Measurements from ENCODE around the gene RNF145.
"Not testable (repeated sequence)": the region's sequence is repeated elsewhere in the genome, so short reads cannot be mapped to it uniquely, and the experiment has no call there.

Gene RNF145

GRCh38 chr5:159130871-159131270, 78.5 kb downstream of the RNF145 start:
- Histone ChIP-seq H3K4me3 (ENCODE audit: low read depth, low read length) (no peak overlapping the region), H3K27ac (no peak overlapping the region), H3K27me3 (replicated peaks) (no peaks in the 10 kb centered on the region), H3K36me3 (replicated peaks) (no peaks in the 10 kb centered on the region)
- DNase-seq, result no peak
- in situ Hi-C loops (cut with HindIII; ENCODE audit: low pct_ligation_motif_present, low sequenced_read_pairs), result no loop called here
- TF ChIP-seq CTCF (IDR thresholded peaks at IDR 0.05; ENCODE audit: low read depth, low read length, missing control alignments), result no peak

- H3K4me3 ChIP-seq (ENCODE audit: low read depth, low read length), result no peak overlapping the region
- no peaks in the 10 kb centered on the region for H3K27me3 ChIP-seq (replicated peaks)
- DNase-seq, result no peak
- no peaks in the 10 kb centered on the region for H3K36me3 ChIP-seq (replicated peaks)
- in situ Hi-C loops (cut with HindIII; ENCODE audit: low pct_ligation_motif_present, low sequenced_read_pairs), result no loop called here
- H3K27ac ChIP-seq, result no peak overlapping the region
- no peak for TF ChIP-seq CTCF (IDR thresholded peaks at IDR 0.05; ENCODE audit: low read depth, low read length, missing control alignments)
Observed at GRCh38 chr5:159128070-159128541, 81.2 kb downstream of the RNF145 start.

- H3K27ac ChIP-seq, result no peak overlapping the region
- H3K27me3 ChIP-seq (replicated peaks), result no peaks in the 10 kb centered on the region
- in situ Hi-C loops (cut with HindIII; ENCODE audit: low pct_ligation_motif_present, low sequenced_read_pairs), result loop anchor here (25.0 kb wide), 1 partner anchor 961 kb away; no protein-coding TSS in a partner anchor
- no peak overlapping the region for H3K4me3 ChIP-seq (ENCODE audit: low read depth, low read length)
- H3K36me3 ChIP-seq (replicated peaks), result no peaks in the 10 kb centered on the region
- DNase-seq, result no peak
- no peak for TF ChIP-seq CTCF (IDR thresholded peaks at IDR 0.05; ENCODE audit: low read depth, low read length, missing control alignments)
Observed at GRCh38 chr5:159123700-159124099, 85.7 kb downstream of the RNF145 start.

- Histone ChIP-seq H3K36me3 (replicated peaks) (no peaks in the 10 kb centered on the region), H3K4me3 (ENCODE audit: low read depth, low read length) (no peak overlapping the region), H3K27ac (no peak overlapping the region), H3K27me3 (replicated peaks) (no peaks in the 10 kb centered on the region)
- DNase-seq, result no peak
- no peak for TF ChIP-seq CTCF (IDR thresholded peaks at IDR 0.05; ENCODE audit: low read depth, low read length, missing control alignments)
- in situ Hi-C loops (cut with HindIII; ENCODE audit: low pct_ligation_motif_present, low sequenced_read_pairs), result loop anchor here (25.0 kb wide), 1 partner anchor 961 kb away; no protein-coding TSS in a partner anchor
Observed at GRCh38 chr5:159123189-159123588, 86.2 kb downstream of the RNF145 start.

- Histone ChIP-seq H3K27ac (no peak overlapping the region), H3K36me3 (replicated peaks) (no peaks in the 10 kb centered on the region), H3K4me3 (ENCODE audit: low read depth, low read length) (no peak overlapping the region), H3K27me3 (replicated peaks) (no peaks in the 10 kb centered on the region)
- TF ChIP-seq CTCF (IDR thresholded peaks at IDR 0.05; ENCODE audit: low read depth, low read length, missing control alignments), result no peak
- in situ Hi-C loops (cut with HindIII; ENCODE audit: low pct_ligation_motif_present, low sequenced_read_pairs), result loop anchor here (25.0 kb wide), 1 partner anchor 959 kb away; no protein-coding TSS in a partner anchor
- no peak for DNase-seq
Observed at GRCh38 chr5:159121061-159121460, 88.3 kb downstream of the RNF145 start.

- no peak for DNase-seq
- in situ Hi-C loops (cut with HindIII; ENCODE audit: low pct_ligation_motif_present, low sequenced_read_pairs), result loop anchor here (25.0 kb wide), 1 partner anchor 958 kb away; no protein-coding TSS in a partner anchor
- TF ChIP-seq CTCF (IDR thresholded peaks at IDR 0.05; ENCODE audit: low read depth, low read length, missing control alignments), result no peak
Observed at GRCh38 chr5:159120446-159120845, 88.9 kb downstream of the RNF145 start.

GRCh38 chr5:159119842-159120241, 89.5 kb downstream of the RNF145 start:
- in situ Hi-C loops (cut with HindIII; ENCODE audit: low pct_ligation_motif_present, low sequenced_read_pairs), result loop anchor here (25.0 kb wide), 1 partner anchor 958 kb away; no protein-coding TSS in a partner anchor
- H3K36me3 ChIP-seq (replicated peaks); DNase-seq; H3K27ac ChIP-seq; H3K4me3 ChIP-seq (ENCODE audit: low read depth, low read length); H3K27me3 ChIP-seq (replicated peaks): not testable (repeated sequence)

More at GRCh38 chr5:159120446-159120845, 88.9 kb downstream of the RNF145 start:
- Histone ChIP-seq H3K27me3 (replicated peaks) (no peaks in the 10 kb centered on the region), H3K27ac (no peak overlapping the region), H3K4me3 (ENCODE audit: low read depth, low read length) (no peak overlapping the region), H3K36me3 (replicated peaks) (no peaks in the 10 kb centered on the region)

- H3K27me3 ChIP-seq (replicated peaks); H3K27ac ChIP-seq; H3K36me3 ChIP-seq (replicated peaks); DNase-seq; H3K4me3 ChIP-seq (ENCODE audit: low read depth, low read length): not testable (repeated sequence)
- in situ Hi-C loops (cut with HindIII; ENCODE audit: low pct_ligation_motif_present, low sequenced_read_pairs), result loop anchor here (25.0 kb wide), 1 partner anchor 957 kb away; no protein-coding TSS in a partner anchor
Observed at GRCh38 chr5:159118958-159119659, 90.2 kb downstream of the RNF145 start.
